ENCODE data around the gene C11orf97.

C11orf97 gene

DNA sequence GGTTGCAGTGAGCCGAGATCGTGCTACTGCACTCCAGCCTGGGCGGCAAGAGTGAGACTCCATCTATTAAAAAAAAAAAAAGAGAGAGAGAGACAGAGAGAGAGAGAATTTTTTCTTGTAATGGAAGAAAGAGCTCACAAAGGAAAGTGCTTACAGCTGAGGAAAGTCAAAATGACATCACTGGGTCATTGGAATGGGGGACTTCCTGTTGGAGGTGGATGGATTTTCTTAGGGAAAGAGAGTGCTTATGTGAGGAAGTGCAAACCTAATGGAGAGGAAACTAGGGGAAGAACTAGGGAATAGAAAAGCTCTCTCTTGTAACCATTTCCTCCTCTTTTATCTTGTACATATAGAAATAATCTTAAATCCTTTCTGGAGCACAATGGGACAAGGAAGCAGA is 48.6 kb downstream of the C11orf97 start:
- H3K27ac ChIP-seq (ENCODE audit: low read length), result no peak overlapping the region
- H2AFZ ChIP-seq (ENCODE audit: low read depth, low read length), result no peak overlapping the region
- no peaks in the 10 kb centered on the region for H3K4me1 ChIP-seq (ENCODE audit: insufficient read depth, low read length)
- H3K79me2 ChIP-seq (ENCODE audit: insufficient read depth, low read length), result no peaks in the 10 kb centered on the region
- H3K4me2 ChIP-seq (ENCODE audit: insufficient read depth, low read length), result no peak overlapping the region
- no peak overlapping the region for H3K9ac ChIP-seq (ENCODE audit: low read depth, low read length)
- H3K27me3 ChIP-seq (ENCODE audit: insufficient read depth, low read length, poor library complexity), result no peaks in the 10 kb centered on the region
- H3K4me3 ChIP-seq (ENCODE audit: low read depth in 1 of 2, low read length in 2 of 2), result no peak overlapping the region
- H4K20me1 ChIP-seq (ENCODE audit: insufficient read depth, low read length), result no peaks in the 10 kb centered on the region
- ATAC-seq (ENCODE audit: insufficient read depth, low read depth) (no peak), DNase-seq (no peak)
- no peaks in the 10 kb centered on the region for H3K36me3 ChIP-seq (ENCODE audit: insufficient read depth, low read length)
- no peaks in the 10 kb centered on the region for H3K9me3 ChIP-seq (ENCODE audit: insufficient read depth, low read length, severe bottlenecking)
- TF ChIP-seq CTCF (IDR thresholded peaks at IDR 0.05; ENCODE audit: borderline replicate concordance, extremely low read depth, low read length, poor library complexity, severe bottlenecking) (no peak), EZH2 (IDR thresholded peaks at IDR 0.05; ENCODE audit: borderline replicate concordance, low read depth, low read length, severe bottlenecking) (no peak)

DNA sequence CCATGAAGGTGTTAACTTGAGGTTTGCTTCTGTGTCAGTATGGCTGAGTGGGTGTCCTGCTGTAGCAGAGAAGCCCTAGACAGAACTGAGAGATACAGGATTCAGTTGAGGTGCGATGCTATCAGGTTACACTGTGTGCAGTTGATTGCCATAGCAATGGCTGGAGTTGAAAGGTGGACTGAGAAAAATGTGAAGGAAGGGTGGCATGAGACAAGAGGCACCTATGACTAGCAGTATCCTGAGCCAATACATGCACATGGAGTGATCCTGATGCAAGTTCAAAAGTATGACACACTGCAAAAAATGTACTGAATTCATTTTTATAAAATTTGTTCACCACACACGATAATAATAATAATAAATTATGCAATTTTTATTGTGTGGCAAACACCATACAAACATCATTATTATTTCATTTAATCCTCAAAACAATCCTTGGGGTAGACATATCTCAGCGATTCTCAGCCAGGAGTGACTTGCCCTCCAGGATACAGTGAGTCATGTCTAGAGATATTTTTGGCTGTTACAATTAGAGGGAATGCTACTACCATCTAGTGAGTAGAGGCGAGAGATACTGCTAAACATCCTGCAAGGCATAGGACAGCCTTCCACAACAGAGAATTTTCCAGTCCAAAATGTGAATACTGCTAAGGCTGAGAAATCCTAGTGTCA is 51.1 kb downstream of the C11orf97 start:
- DNase-seq, result no peak
- Histone ChIP-seq H2AFZ (ENCODE audit: low read depth, low read length) (no peak overlapping the region), H3K4me2 (ENCODE audit: insufficient read depth, low read length) (no peak overlapping the region), H3K4me1 (ENCODE audit: insufficient read depth, low read length) (no peaks in the 10 kb centered on the region), H3K27me3 (ENCODE audit: insufficient read depth, low read length, poor library complexity) (no peaks in the 10 kb centered on the region), H3K9me3 (ENCODE audit: insufficient read depth, low read length, severe bottlenecking) (no peaks in the 10 kb centered on the region), H3K36me3 (ENCODE audit: insufficient read depth, low read length) (no peaks in the 10 kb centered on the region), H3K9ac (ENCODE audit: low read depth, low read length) (no peak overlapping the region), H3K4me3 (ENCODE audit: low read depth in 1 of 2, low read length in 2 of 2) (no peak overlapping the region), H3K79me2 (ENCODE audit: insufficient read depth, low read length) (no peaks in the 10 kb centered on the region), H3K27ac (ENCODE audit: low read length) (no peak overlapping the region), H4K20me1 (ENCODE audit: insufficient read depth, low read length) (no peaks in the 10 kb centered on the region)
- ATAC-seq (ENCODE audit: insufficient read depth, low read depth), result no peak
- no peak for TF ChIP-seq CTCF (IDR thresholded peaks at IDR 0.05; ENCODE audit: borderline replicate concordance, extremely low read depth, low read length, poor library complexity, severe bottlenecking)
- TF ChIP-seq EZH2 (IDR thresholded peaks at IDR 0.05; ENCODE audit: borderline replicate concordance, low read depth, low read length, severe bottlenecking), result no peak

GRCh38 chr11:94563848-94564467 is 51.7 kb downstream of the C11orf97 start:
- no peaks in the 10 kb centered on the region for H3K36me3 ChIP-seq (ENCODE audit: insufficient read depth, low read length)
- DNase-seq (no peak), ATAC-seq (ENCODE audit: insufficient read depth, low read depth) (no peak)
- no peak overlapping the region for H3K27ac ChIP-seq (ENCODE audit: low read length)
- no peaks in the 10 kb centered on the region for H3K4me1 ChIP-seq (ENCODE audit: insufficient read depth, low read length)
- H2AFZ ChIP-seq (ENCODE audit: low read depth, low read length), result no peak overlapping the region
- H3K4me2 ChIP-seq (ENCODE audit: insufficient read depth, low read length), result no peak overlapping the region
- H3K9ac ChIP-seq (ENCODE audit: low read depth, low read length), result no peak overlapping the region
- H3K4me3 ChIP-seq (ENCODE audit: low read depth in 1 of 2, low read length in 2 of 2), result no peak overlapping the region
- no peaks in the 10 kb centered on the region for H3K9me3 ChIP-seq (ENCODE audit: insufficient read depth, low read length, severe bottlenecking)
- no peaks in the 10 kb centered on the region for H3K79me2 ChIP-seq (ENCODE audit: insufficient read depth, low read length)
- no peaks in the 10 kb centered on the region for H3K27me3 ChIP-seq (ENCODE audit: insufficient read depth, low read length, poor library complexity)
- no peaks in the 10 kb centered on the region for H4K20me1 ChIP-seq (ENCODE audit: insufficient read depth, low read length)
- TF ChIP-seq EZH2 (IDR thresholded peaks at IDR 0.05; ENCODE audit: borderline replicate concordance, low read depth, low read length, severe bottlenecking), result no peak
- no peak for TF ChIP-seq CTCF (IDR thresholded peaks at IDR 0.05; ENCODE audit: borderline replicate concordance, extremely low read depth, low read length, poor library complexity, severe bottlenecking)
